CD4-positive, alpha-beta T cell treated with Interleukin-4 for 1 hour (primary cell): ENCODE measurements around the gene ARSG.
"Not testable (repeated sequence)": the region's sequence is repeated elsewhere in the genome, so short reads cannot be mapped to it uniquely, and the experiment has no call there.

Source experiments
- DNase-seq, 2 donors: peaks; one replicate each; pipeline ENCODE4 v3.0.0-alpha.2; 2020 to 2022

ARSG gene

GRCh38 chr17:68399638-68400403 lies 108.5 kb downstream of the ARSG start:
- no peak for DNase-seq

DNA sequence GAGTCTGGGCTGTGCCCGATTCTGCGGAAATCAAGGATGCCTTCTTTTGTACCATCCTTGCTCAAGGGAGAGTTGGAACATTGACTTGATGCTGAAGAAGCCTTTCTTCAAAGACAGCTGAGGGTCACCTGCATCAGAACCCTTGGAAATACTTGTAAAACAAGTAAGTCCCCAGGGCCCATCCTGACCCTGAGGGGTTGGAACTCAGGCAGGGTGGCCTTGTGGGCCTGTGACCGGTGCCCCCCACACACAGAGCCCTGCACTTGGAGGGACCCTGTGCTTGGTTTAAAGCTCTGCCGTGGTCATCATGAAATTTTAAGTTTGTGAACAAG lies 109.1 kb downstream of the ARSG start:
- no peak for DNase-seq

DNA sequence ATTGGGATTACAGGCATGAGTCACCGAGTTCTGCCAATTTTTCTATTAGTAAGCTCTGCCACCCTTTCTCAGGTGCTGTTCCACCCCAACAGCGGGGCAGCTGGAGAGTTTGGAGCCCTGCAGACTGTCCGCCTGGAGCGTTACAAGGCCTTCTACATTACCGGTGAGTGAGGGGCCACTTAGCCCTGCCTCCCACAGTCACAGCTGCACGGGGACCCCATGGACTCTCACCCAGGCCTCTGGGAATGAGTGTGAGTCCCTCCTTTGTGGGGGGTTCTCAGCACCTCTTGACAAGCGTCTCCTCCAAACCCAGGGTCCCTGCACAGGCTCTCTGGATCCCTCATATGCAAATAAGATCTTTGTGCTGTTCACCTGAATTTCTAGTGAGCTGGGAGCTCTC lies 110.0 kb downstream of the ARSG start:
- DNase-seq, result no peak

DNA sequence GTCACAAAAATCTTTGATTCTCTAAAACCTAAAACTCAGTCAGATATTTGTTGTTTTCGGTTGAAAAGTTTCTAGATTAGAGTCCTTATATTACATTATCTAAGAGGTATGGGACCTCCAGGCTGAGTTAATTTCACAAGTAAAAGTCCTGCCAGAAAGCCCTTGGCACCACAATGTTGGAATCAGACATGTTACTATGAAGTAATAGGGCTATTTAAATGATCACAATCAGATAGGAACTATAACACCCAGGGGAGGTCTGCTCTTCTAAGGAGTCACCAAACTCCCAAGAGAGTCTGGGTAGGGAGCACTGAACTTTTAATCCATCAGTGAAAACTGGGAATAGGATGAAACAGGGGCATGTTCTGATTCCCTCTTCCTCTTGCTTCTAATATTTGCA lies 111.8 kb downstream of the ARSG start:
- no peak for DNase-seq

DNA sequence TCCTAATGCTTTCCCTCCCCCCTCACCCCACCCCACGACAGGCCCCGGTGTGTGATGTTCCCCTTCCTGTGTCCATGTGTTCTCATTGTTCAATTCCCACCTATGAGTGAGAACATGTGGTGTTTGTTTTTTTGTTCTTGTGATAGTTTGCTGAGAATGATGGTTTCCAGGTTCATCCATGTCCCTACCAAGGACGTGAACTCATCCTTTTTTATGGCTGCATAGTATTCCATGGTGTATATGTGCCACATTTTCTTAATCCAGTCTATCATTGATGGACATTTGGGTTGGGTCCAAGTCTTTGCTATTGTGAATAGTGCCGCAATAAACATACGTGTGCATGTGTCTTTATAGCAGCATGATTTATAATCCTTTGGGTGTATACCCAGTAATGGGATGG lies 112.5 kb downstream of the ARSG start:
- not testable (repeated sequence) for DNase-seq

DNA sequence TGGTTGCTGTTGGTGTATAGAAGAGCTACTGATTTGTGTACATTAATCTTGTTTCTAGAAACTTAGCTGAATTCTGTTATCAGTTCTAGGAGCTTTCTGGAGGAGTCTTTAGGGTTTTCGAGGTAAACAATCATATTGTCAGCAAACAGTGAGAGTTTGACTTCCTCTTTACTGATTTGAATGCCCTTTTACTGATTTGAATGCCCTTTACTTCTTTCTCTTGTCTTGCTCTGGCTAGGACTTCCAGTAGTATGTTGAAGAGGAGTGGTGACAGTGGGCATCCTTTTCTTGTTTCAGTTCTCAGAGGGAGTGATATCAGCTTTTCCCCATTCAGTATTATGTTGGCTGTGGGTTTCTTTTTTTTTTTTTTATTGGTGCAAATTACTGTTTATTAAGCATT lies 116.4 kb downstream of the ARSG start:
- DNase-seq, result not testable (repeated sequence)

DNA sequence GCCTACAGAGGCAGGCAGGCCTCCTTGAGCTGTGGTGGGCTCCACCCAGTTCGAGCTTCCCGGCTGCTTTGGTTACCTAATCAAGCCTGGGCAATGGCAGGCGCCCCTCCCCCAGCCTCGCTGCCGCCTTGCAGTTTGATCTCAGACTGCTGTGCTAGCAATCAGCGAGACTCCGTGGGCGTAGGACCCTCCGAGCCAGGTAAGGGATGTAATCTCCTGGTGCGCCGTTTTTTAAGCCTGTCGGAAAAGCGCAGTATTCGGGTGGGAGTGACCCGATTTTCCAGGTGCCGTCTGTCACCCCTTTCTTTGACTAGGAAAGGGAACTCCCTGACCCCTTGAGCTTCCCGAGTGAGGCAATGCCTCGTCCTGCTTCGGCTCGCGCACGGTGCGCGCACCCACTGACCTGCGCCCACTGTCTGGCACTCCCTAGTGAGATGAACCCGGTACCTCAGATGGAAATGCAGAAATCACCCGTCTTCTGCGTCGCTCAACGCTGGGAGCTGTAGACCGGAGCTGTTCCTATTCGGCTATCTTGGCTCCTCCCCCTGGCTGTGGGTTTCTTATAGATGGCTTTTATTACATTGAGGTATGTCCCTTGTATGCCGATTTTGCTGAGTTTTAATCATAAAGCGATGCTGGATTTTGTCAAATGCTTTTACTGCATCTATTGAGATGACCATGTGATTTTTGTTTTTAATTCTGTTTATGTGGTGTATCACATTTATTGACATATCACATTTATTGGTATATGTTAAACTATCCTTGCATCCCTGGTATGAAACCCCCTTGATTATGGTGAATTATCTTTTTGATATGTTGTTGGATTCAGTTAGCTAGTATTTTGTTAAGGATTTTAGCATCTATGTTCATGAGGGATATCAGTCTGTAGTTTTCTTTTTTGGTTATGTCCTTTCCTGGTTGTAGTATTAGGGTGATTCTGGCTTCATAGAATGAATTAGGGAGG lies 122.6 kb downstream of the ARSG start:
- peak; percentile 71 to 74 for DNase-seq

GRCh38 chr17:68414901-68415300 lies 123.6 kb downstream of the ARSG start:
- peak in 1 of 2 donors; percentile 41 for DNase-seq

DNA sequence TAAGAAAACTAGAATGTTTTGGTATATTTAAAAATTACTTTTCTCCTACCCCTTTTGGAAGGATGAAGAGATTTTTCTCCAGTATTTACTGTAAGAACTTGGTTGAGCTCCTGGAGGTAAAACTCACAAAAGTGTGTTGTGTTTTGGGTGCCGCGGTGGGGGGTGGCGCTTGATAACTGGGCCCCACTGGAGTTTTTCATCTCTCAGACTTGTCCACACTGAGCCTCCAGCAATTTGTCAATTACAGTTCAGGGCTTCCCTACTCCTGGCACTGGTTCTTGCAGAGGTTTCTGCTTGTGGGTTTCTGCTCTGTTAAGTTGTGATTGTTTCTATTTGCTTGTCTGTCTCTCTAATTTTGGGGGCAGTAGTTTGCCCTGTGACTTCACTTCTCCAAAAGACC lies 126.0 kb downstream of the ARSG start:
- no peak for DNase-seq

DNA sequence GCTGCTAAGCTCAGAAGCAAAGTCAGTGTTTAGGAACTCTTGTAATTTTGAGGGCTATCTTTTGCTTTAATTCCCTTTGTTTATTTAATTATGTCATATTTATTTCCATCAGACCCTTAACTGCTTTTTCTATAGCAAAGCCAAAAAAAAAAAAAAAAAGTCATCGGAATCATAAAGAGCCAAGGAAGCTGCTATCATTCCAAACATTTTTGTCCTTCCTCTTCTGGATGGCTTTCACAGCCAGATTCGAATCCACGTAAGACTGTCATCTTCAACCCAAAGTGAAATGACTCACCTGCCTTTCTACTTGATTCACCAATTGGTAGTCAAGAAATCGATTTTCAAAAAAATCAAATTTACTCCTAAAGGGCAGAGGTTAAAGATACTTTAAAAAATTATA lies 127.6 kb downstream of the ARSG start:
- no peak for DNase-seq

- DNase-seq, result no peak
Observed at GRCh38 chr17:68420065-68420464, 128.8 kb downstream of the ARSG start.

DNA sequence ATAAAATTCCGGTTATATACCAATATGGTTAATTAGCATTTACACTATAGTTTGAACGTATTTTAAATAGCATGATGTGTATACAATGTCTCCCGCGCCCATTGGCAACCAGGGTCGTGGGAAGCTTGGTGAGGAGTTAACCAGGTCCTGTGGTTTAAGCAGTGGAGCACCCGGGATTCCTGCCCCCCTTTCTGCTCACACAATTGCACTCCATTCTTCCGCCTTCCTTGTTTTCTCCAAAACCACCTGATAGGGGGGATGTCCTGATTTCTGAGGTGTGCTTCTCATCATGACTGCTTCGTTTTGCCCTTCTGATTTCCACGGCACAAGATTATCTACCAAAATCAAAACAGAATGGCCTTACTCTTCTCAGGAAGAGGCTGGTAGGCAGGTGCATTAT lies 130.2 kb downstream of the ARSG start:
- no peak for DNase-seq

GRCh38 chr17:68422821-68423220 lies 131.5 kb downstream of the ARSG start:
- DNase-seq, result no peak

DNA sequence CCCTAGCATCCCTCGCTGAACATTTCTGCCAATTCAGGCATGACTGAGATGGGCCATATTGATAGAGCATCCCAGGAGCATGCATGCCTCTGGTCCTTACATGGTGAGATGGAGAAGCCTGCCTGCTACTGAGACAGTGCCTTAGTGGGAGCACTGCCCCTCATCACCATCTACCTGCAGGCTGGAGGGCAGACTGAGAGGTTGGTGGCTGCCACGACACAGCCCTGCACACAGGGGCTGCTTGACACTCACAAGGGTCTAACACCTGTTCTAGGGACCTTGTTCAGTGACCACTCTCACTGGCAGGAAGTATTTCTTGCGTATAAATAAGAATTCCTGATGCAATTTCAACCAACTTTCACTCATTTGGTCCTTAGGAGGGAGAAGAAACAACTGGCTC lies 132.0 kb downstream of the ARSG start:
- no peak for DNase-seq

- no peak for DNase-seq
Observed at GRCh38 chr17:68424203-68424602, 132.9 kb downstream of the ARSG start.

DNA sequence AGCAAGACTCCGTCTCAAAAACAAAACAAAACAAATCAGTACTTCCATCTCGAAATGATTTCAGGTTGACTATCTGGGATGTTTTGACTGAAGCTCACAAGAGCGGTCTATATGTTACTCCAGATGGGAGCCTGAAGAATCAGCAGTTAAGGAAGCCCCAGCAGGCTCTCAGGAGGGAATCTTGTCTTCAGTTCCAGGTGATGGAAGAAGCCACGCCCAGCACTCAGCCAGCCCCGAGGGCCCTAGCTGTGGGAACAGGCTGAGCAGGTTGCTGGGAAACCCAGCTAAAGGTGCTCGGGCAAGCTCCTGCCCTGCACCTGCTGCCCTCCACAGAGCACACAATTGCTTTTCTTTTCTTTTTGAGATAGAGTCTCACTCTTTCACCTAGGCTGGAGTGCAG lies 133.6 kb downstream of the ARSG start:
- DNase-seq, result no peak

- no peak for DNase-seq
Observed at GRCh38 chr17:68425979-68426378, 134.7 kb downstream of the ARSG start.

GRCh38 chr17:68427575-68427974 lies 136.3 kb downstream of the ARSG start:
- DNase-seq, result no peak

- no peak for DNase-seq
Observed at GRCh38 chr17:68428498-68429172, 137.3 kb downstream of the ARSG start.

DNA sequence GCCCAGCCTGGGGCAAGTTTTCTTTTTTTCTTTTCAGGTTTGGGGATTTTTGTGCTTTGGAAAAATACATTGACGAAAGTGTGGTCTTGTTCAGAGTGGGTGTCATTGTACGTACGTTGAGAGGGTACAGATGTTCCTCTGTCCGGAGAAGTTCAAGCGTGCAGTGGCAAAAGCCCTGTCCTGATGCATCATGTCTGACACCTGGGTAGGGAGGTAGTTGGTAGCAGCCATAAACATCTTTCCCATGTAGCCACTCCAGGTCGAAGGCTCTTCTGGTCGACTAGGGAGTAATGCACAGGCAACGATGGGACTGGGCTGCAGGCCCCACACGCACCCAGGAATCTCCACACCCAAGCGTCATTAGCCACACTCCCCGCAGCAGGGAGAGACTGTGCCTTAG lies 138.6 kb downstream of the ARSG start:
- DNase-seq, result no peak

- no peak for DNase-seq
Observed at GRCh38 chr17:68431045-68431608, 139.8 kb downstream of the ARSG start.

- DNase-seq, result peak; percentile 47 to 63
Observed at GRCh38 chr17:68431661-68432071, 140.4 kb downstream of the ARSG start.
